GM21515 (cell line): ENCODE results near the gene KLRD1.
"Not testable (repeated sequence)": the region's sequence is repeated elsewhere in the genome, so short reads cannot be mapped to it uniquely, and the experiment has no call there.

Experiments used
- ATAC-seq: cut with Tn5 transposase; IDR thresholded peaks from one replicate; pipeline ENCODE4 v1.9.1; 2021; ENCODE audit not compliant: unreplicated experiment

The KLRD1 gene, protein sequence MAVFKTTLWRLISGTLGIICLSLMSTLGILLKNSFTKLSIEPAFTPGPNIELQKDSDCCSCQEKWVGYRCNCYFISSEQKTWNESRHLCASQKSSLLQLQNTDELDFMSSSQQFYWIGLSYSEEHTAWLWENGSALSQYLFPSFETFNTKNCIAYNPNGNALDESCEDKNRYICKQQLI

GRCh38 chr12:10307630-10308029 is at the start of gene KLRD1:
KLRD1 (plus strand) TSS chr12:10307870; CDS start chr12:10308078, 208 bp downstream.
- ATAC-seq = no peak

GRCh38 chr12:10260927-10261326 is 46.7 kb upstream of the KLRD1 start:
- no peak for ATAC-seq

DNA sequence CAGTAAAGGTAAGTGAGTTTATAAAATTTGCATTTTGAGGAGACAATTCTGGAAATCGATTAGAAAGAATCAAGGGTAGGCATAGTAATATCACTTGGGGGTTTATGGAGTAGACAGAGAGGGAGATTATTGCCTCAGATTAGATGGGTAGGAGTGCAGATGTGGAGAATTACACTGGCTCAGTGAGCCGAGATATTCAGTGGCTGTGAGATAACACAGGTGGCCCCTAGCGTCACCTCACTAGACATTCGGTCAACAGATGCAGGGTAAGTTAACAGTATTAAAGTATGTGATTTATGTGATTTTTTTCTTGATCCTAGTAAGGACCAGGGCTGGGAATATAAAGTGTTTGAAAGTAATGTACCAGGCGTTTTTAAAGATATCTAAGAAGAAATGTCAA is 39.6 kb upstream of the KLRD1 start:
- ATAC-seq = no peak

DNA sequence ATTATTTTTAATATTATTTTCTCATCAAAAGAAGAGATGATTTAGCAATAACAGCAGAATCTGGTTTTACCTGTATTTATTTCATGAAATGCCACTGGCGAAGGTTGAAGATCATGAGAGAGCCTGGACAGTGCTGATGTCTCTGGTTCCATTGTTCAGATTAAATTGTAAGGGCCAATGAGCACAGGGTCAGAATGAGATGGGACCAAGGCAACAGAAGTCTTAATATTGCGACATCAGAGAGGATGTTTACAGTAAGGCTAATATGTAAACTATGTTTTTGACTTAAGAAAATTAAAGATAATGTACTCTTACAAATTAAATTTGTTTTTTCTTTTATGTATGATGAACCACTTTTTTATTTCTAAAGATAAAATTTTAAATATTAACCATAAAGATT is 35.2 kb upstream of the KLRD1 start:
- ATAC-seq = no peak

DNA sequence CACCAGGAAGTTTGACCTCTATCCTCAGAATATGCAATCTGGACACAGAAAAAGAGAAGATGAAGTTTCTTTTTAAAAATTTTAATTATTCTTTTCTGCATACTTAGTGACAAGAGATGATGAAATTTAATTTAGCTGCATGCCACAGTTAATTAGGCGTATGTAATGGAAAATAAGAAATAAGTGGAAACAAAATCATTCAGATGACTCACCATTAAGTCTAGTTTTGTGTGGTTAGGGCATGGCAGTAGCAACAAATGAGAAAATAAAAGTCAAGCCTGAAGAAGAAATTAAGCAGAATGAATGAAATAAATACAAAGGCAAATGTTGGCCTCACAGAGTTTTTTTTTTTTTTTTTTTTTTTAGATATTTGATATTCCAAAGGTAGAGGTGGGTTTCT is 30.9 kb upstream of the KLRD1 start:
- no peak for ATAC-seq

- no peak for ATAC-seq
Observed at GRCh38 chr12:10278104-10278503, 29.6 kb upstream of the KLRD1 start.

GRCh38 chr12:10279937-10280336 is 27.7 kb upstream of the KLRD1 start:
- no peak for ATAC-seq

GRCh38 chr12:10283027-10283426 is 24.6 kb upstream of the KLRD1 start:
- ATAC-seq = no peak

DNA sequence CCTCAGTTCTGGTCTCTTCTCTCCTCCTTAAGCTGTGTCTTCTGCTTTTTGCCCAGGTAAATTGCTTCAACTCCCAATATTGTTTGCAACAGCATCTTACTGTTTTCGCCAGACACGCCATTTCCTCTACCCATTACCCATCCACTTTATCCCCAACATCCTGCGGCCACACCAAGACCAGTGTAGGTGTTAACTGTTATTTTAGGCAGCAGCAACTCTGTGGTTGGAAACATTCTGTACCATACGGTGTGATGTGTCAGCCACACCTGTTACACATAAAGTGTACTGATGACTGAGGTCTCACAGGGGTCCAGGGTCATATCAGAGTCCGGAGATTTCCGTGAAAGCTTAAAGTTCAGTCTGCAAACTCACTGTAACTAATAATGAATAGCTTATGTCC is 21.8 kb upstream of the KLRD1 start:
- no peak for ATAC-seq

- ATAC-seq = no peak
Observed at GRCh38 chr12:10289005-10289754, 18.5 kb upstream of the KLRD1 start.

DNA sequence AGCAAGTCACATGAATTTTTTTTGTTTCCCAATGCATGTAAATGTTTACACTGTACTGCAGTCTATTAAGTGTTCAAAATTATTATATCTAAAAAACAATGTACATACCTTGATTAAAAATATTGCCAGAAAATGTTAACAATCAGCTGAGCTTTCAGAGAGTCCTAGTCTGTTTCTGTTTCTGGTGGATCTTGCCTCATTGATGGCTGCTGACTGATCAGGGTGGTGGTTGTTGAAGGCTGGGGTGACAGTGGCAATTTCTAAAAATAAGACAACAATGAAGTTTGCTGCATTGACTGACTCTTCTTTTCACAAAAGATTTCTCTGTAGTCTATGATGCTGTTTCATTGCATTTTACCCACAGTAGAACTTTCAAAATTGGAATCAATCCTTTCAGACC is 16.6 kb upstream of the KLRD1 start:
- no peak for ATAC-seq

DNA sequence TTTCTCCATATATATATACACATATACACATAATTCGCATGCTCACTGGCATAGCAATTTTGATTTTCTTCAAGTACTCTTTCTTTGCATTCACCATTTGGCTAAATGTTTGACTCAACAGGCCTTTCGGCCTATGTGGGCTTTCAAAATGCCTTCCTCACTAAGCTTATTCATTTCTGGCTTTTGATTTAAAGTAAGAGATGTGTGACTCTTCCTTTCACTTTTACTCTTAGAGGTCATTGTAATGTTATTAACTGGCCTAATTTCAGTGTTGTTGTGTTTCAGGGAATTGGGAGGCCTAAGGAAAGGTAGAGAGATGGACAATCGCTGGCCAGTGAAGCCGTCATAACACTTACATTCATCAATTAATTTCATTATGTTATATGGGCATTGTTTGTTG is 14.5 kb upstream of the KLRD1 start:
- no peak for ATAC-seq

DNA sequence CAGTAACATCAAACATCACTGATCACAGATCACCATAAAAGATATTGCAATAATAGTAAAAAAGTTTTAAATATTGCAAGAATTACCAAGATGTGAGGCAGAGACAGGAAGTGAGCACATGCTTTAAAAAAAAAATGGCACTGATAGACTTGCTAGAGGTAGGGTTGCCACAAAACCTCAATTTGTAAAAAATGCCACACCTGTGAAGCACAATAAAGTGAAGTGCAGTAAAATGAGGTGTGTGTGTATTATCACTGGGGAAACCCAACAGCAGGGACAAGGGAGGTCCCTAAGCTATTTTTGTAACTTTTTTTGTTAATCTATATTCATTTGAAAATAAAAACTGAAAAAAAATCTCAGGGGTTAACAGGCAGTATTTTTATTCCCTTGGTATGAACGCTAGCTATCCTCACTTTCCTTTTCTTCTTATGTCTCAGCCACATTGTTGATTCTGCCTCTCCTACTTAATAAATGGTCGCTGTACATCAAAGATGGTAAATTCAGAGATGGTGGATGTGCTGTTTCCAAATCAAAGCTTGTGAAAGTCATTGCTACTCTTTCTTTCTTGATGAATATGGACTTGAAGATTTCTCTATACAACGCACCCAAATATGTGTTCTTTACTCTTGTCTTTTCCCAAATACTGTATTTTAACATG is 14.0 kb upstream of the KLRD1 start:
- ATAC-seq = no peak

DNA sequence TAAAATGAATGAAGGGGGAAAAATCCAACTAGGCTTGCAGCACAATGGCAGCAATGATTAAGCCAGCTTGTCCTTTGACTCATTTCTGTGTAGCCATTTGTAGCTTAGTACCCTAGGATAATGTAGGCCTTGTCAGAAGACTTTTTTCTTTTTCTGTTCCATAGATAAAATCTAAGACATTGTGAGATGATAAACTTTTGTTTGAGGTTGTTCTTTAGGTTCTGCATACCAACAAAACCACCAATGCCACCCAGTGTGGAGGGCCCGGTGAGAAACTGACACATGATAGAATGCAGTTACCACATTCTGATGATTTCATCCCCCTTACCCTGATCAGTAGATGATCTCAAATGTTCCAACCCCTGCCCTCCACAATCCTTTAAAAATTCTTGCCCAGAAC is 6.6 kb upstream of the KLRD1 start:
- no peak for ATAC-seq

- no peak for ATAC-seq
Observed at GRCh38 chr12:10304161-10304574, 3.5 kb upstream of the KLRD1 start.

DNA sequence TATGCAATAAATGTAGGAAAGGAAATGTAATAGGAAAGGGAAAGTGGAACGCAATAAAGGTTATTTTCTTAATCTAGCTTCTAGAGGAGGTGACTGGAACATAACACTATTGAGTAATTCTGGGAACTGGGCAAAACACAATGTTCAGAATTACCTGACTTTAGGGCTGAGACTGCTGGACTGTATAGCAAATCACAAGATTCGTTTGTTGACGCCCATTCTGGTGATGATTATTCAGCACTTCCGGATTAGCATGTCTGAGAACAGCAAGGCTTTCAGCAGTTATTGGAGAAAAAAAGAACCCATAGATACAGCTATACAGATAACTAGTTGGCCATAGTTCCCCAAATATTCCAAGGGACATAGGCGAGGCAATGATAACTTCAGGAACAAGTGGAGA is 2.3 kb upstream of the KLRD1 start:
- ATAC-seq = no peak

- ATAC-seq = no peak
Observed at GRCh38 chr12:10310926-10311720, 3.5 kb downstream of the KLRD1 start.

DNA sequence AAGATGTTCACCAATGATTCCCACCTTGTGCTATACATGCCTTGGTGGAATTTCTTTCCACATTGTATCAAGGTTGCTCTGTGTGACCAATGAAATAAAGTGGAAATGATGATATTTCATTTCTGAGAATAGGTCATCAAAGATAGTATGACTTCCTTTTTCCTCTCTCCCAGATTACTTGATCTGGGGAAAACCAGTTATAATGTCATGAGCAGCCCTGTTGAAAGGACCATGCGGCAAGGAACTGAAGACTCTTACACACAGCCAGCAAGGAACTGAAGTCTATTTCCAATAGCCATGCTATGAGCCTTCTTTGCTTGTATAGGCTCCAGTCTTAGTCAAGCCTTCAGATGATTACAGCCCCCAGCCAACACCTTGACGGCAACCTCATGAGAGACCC is 11.7 kb downstream of the KLRD1 start:
- no peak for ATAC-seq

- ATAC-seq = no peak
Observed at GRCh38 chr12:10320643-10321042, 13.0 kb downstream of the KLRD1 start.

DNA sequence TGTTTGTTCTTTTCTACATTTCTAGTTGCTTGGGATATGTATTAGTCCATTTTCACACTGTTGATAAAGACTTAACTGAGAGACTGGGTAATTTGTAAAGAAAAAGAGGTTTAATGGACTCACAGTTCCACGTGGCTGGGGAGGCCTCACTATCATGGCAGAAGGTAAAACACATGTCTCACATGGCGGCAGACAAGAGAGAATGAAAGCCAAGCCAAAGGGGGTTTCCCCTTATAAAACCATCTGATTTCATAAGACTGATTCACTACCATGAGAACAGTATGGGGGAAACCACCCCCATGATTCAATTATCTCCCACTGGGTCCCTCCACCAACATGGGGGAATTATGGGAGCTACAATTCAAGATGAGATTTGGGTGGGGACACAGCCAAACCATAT is 21.0 kb downstream of the KLRD1 start:
- ATAC-seq = not testable (repeated sequence)

DNA sequence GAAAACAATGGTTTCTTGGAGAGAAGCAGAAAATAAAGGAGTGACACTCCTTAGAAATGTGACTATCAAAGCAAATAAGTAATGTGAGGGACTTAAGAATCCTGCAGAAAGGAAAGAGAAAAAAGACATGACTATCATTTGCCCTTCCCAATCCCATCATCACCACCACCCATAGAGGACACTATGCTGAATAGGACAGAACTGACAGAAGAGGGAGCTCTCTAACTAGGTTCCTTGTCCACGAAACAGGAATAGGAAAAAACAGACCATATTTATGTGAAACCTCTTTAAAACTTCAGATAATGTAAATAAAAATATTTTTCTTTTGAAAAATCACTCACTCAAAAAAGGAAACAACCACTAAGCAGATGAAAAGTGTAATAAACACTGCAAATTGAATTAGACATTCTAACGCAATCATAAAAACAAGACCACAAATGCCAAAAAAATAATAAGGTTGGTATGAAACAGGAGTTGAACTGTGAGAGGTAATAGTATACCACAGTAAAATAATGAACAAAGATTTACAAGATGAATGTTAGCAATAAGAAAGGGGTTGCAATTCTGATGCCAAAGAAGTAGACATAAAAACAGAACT is 24.1 kb downstream of the KLRD1 start:
- ATAC-seq = no peak
